Astrocyte (in vitro differentiated cells and primary cell): ENCODE measurements around the gene NARS2. TPM values are rescaled to one million over a fixed set of nuclear protein-coding genes. Genes with fewer than 3 reads are reported as not detected.

ENCODE experiments used
- DNase-seq: peaks from one replicate; pipeline ENCODE4 v3.0.0-alpha.2; 2010; ENCODE audit warnings: low read depth
- FAIRE-seq: peaks from 2 replicates; lab custom pipeline; 2011; peaks lifted over from hg19 to GRCh38; lab: Jason Lieb, UNC
- H2AFZ ChIP-seq: 2 replicates; pipeline ENCODE4 v1.6.0; 2012; ENCODE audit warnings: low read depth, low read length, inconsistent platforms
- H3K27ac ChIP-seq: 2 replicates; pipeline ENCODE4 v1.5.1; 2011; ENCODE audit warnings: low read depth, low read length, inconsistent platforms
- H3K27me3 ChIP-seq: 2 replicates; pipeline ENCODE4 v1.6.0; 2011; ENCODE audit warnings: low read length, inconsistent platforms; ENCODE audit not compliant: insufficient read depth
- H3K36me3 ChIP-seq: 2 replicates; pipeline ENCODE4 v1.5.1; 2011; ENCODE audit warnings: low read length, inconsistent platforms; ENCODE audit not compliant: insufficient read depth
- H3K4me1 ChIP-seq: 2 replicates; pipeline ENCODE4 v1.5.1; 2011; ENCODE audit warnings: low read length, inconsistent platforms; ENCODE audit not compliant: insufficient read depth
- H3K4me2 ChIP-seq: 2 replicates; pipeline ENCODE4 v1.6.0; 2012; ENCODE audit warnings: low read length, inconsistent platforms
- H3K4me3 ChIP-seq: 2 replicates; pipeline ENCODE4 v1.5.1; 2011; ENCODE audit warnings: low read depth, mild to moderate bottlenecking, low read length, inconsistent platforms; ENCODE audit not compliant: insufficient read depth
- H3K79me2 ChIP-seq: 2 replicates; pipeline ENCODE4 v1.6.0; 2012; ENCODE audit warnings: mild to moderate bottlenecking, low read length, inconsistent platforms; ENCODE audit not compliant: insufficient read depth
- H3K9ac ChIP-seq: 2 replicates; pipeline ENCODE4 v1.6.0; 2012; ENCODE audit warnings: mild to moderate bottlenecking, low read length, inconsistent platforms
- H3K9me3 ChIP-seq: 2 replicates; pipeline ENCODE4 v1.5.1; 2012; ENCODE audit warnings: low read depth, mild to moderate bottlenecking, low read length, inconsistent platforms; ENCODE audit not compliant: insufficient read depth
- H4K20me1 ChIP-seq: 2 replicates; pipeline ENCODE4 v1.6.0; 2012; ENCODE audit warnings: low read length, inconsistent platforms; ENCODE audit not compliant: insufficient read depth
- H3K27ac Mint-ChIP-seq: one replicate; pipeline ENCODE4 v1.8.0; 2021; ENCODE audit warnings: mild to moderate bottlenecking, mixed read lengths; ENCODE audit not compliant: unreplicated experiment
- H3K27me3 Mint-ChIP-seq: one replicate; pipeline ENCODE4 v1.8.0; 2021; ENCODE audit warnings: low read depth, mixed read lengths; ENCODE audit not compliant: unreplicated experiment
- H3K36me3 Mint-ChIP-seq: one replicate; pipeline ENCODE4 v1.8.0; 2021; ENCODE audit warnings: low read depth, mixed read lengths; ENCODE audit not compliant: unreplicated experiment
- H3K4me1 Mint-ChIP-seq: one replicate; pipeline ENCODE4 v1.8.0; 2021; ENCODE audit warnings: low read depth, mixed read lengths; ENCODE audit not compliant: unreplicated experiment
- H3K4me3 Mint-ChIP-seq: one replicate; pipeline ENCODE4 v1.8.0; 2021; ENCODE audit warnings: mild to moderate bottlenecking, moderate library complexity, mixed read lengths; ENCODE audit not compliant: unreplicated experiment
- H3K9me3 Mint-ChIP-seq: one replicate; pipeline ENCODE4 v1.8.0; 2021; ENCODE audit warnings: mild to moderate bottlenecking, mixed read lengths; ENCODE audit not compliant: unreplicated experiment
- EZH2 ChIP-seq: IDR thresholded peaks from 2 replicates; pipeline ENCODE4 v1.6.1; 2012; ENCODE audit warnings: mild to moderate bottlenecking, low read length, inconsistent platforms; ENCODE audit not compliant: insufficient read depth
- total RNA-seq: library from RNA; stranded (reverse); gene quantifications from 2 replicates; pipeline ENCODE4 v1.2.1, GENCODE V29; 2021
- TF ChIP-seq, protein P1 (sequence below): IDR thresholded peaks from 2 replicates; pipeline ENCODE4 v1.5.1; 2011; ENCODE audit warnings: low read depth, mild to moderate bottlenecking, inconsistent platforms, low read length, moderate library complexity; ENCODE audit not compliant: insufficient read depth

NARS2 gene
- total RNA-seq, 1 donor from 2014 or later, result 10.1 TPM

DNA sequence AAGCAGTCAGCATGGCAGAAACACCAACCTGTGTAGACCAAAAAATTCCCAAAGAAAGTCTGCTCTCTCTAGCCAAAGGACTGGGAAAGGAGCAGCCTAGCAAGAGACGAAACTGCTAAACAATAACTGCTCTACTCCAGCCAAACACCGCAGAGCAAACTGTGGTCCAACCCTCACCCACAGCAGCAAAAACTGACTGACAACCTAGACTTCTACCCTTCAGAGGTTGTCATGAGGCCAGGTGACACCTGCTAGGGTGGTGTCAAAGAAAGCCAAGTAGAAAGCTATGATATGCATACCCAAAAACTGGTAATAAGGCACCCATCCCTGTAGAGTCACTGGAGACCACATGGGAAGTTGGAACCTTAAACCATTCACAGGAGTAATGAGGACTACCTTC is 168.9 kb downstream of the NARS2 start:
- Histone ChIP-seq H2AFZ (no peak overlapping the region), H4K20me1 (no peaks in the 10 kb centered on the region), H3K27me3 (no peaks in the 10 kb centered on the region), H3K4me2 (no peak overlapping the region), H3K4me1 (no peaks in the 10 kb centered on the region), H3K9ac (no peak overlapping the region), H3K27ac (no peak overlapping the region), H3K36me3 (no peaks in the 10 kb centered on the region), H3K79me2 (peaks cover 6% of the 10 kb centered on the region), H3K9me3 (no peaks in the 10 kb centered on the region), H3K4me3 (no peak overlapping the region)
- H3K4me3 Mint-ChIP-seq, result no peak overlapping the region
- no peak for TF ChIP-seq EZH2
- TF ChIP-seq, protein P1, sequence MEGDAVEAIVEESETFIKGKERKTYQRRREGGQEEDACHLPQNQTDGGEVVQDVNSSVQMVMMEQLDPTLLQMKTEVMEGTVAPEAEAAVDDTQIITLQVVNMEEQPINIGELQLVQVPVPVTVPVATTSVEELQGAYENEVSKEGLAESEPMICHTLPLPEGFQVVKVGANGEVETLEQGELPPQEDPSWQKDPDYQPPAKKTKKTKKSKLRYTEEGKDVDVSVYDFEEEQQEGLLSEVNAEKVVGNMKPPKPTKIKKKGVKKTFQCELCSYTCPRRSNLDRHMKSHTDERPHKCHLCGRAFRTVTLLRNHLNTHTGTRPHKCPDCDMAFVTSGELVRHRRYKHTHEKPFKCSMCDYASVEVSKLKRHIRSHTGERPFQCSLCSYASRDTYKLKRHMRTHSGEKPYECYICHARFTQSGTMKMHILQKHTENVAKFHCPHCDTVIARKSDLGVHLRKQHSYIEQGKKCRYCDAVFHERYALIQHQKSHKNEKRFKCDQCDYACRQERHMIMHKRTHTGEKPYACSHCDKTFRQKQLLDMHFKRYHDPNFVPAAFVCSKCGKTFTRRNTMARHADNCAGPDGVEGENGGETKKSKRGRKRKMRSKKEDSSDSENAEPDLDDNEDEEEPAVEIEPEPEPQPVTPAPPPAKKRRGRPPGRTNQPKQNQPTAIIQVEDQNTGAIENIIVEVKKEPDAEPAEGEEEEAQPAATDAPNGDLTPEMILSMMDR, result no peak
- FAIRE-seq, result no peak
- DNase-seq, result no peak
- peaks cover 16% of the 10 kb centered on the region for H3K36me3 Mint-ChIP-seq
- H3K27ac Mint-ChIP-seq, result peak overlapping the region; percentile 75
- H3K9me3 Mint-ChIP-seq, result peaks cover 13% of the 10 kb centered on the region
- H3K4me1 Mint-ChIP-seq, result peaks cover 7% of the 10 kb centered on the region
- no peaks in the 10 kb centered on the region for H3K27me3 Mint-ChIP-seq

DNA sequence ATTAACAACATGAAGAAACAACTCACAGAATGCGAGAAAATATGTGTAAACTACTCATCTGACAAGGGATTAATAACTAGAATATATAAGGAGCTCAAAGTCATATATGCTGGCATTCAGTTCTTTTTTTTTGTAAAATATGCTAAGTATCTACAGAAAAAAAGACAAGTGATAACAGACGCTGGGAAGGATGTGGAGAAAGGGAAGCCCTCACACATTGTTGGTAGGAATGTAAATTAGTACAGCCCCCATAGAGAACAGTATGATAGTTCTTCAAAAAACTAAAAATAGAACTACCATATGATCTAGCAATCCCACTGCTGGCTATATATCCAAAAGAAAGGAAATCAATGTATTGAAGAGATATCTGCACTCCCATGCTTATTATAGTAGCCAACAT is 170.9 kb downstream of the NARS2 start:
- peaks cover 6% of the 10 kb centered on the region for H3K79me2 ChIP-seq
- no peaks in the 10 kb centered on the region for H3K36me3 ChIP-seq
- peaks cover 8% of the 10 kb centered on the region for H3K36me3 Mint-ChIP-seq
- H3K9ac ChIP-seq, result no peak overlapping the region
- no peak overlapping the region for H2AFZ ChIP-seq
- no peaks in the 10 kb centered on the region for H3K4me1 ChIP-seq
- no peak overlapping the region for H3K4me3 Mint-ChIP-seq
- FAIRE-seq, result no peak
- TF ChIP-seq, protein P1, result no peak
- no peak for TF ChIP-seq EZH2
- peaks cover 17% of the 10 kb centered on the region for H3K4me1 Mint-ChIP-seq
- no peak overlapping the region for H3K4me2 ChIP-seq
- H4K20me1 ChIP-seq, result no peaks in the 10 kb centered on the region
- peaks cover 8% of the 10 kb centered on the region for H3K9me3 Mint-ChIP-seq
- no peak overlapping the region for H3K27ac Mint-ChIP-seq
- DNase-seq, result no peak
- no peaks in the 10 kb centered on the region for H3K27me3 ChIP-seq
- H3K27me3 Mint-ChIP-seq, result no peaks in the 10 kb centered on the region
- H3K9me3 ChIP-seq, result no peaks in the 10 kb centered on the region
- H3K4me3 ChIP-seq, result no peak overlapping the region
- no peak overlapping the region for H3K27ac ChIP-seq

DNA sequence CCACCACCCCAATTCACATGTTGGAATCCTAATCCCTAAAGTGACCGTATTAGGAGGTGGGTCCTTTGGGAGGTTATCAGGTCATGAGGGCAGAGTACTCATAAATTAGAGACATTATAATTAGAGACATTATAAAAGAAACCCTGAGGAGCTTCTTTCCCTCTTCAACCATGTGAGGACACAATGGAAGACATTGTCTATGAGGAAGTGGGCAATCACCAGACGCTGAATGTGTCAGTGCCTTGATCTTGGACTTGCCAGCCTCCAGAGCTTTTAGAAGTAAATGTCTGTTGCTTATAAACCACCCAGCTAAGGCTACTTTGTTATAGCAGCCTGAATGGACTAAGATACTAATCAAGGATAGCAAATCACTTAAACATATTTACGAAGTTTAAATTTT is 171.8 kb downstream of the NARS2 start:
- peaks cover 5% of the 10 kb centered on the region for H3K36me3 Mint-ChIP-seq
- Histone ChIP-seq H2AFZ (no peak overlapping the region), H3K4me1 (no peaks in the 10 kb centered on the region), H3K4me3 (no peak overlapping the region), H3K9me3 (no peaks in the 10 kb centered on the region), H3K9ac (no peak overlapping the region), H3K4me2 (no peak overlapping the region), H3K79me2 (peaks cover 6% of the 10 kb centered on the region), H3K27me3 (no peaks in the 10 kb centered on the region), H3K36me3 (no peaks in the 10 kb centered on the region), H4K20me1 (no peaks in the 10 kb centered on the region), H3K27ac (no peak overlapping the region)
- DNase-seq (no peak), FAIRE-seq (no peak)
- H3K4me3 Mint-ChIP-seq, result no peak overlapping the region
- H3K4me1 Mint-ChIP-seq, result peaks cover 17% of the 10 kb centered on the region
- no peak overlapping the region for H3K27ac Mint-ChIP-seq
- peaks cover 6% of the 10 kb centered on the region for H3K9me3 Mint-ChIP-seq
- TF ChIP-seq, protein P1, result no peak
- no peak for TF ChIP-seq EZH2
- no peaks in the 10 kb centered on the region for H3K27me3 Mint-ChIP-seq
